Measurements from ENCODE around the gene KRT73. TPM values are rescaled to one million over a fixed set of nuclear protein-coding genes. Genes with fewer than 3 reads are reported as not detected.

KRT73 gene
- total RNA-seq, 1 donor from 2014 or later: not detected

DNA sequence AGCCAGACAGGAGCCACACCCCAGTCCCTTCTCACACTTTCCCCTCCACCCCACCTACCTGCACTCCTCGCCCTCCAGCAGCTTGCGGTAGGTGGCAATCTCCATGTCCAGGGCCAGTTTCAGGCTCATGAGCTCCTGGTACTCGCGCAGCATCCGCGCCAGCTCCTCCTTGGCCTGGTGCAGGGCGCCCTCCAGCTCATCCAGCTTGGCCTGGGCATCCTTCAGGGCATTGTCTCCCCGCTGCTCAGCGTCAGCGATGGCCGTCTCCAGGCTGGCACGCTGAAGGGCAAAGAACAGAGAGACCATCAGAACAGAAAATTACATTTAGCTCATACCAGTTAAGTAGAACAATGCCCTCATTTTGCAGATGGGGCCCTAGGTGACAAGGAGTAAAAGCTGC, 50.2 kb downstream of the KRT73 start:
- Mint-ChIP-seq H3K4me1 (no peaks in the 10 kb centered on the region), H3K9me3 (no peaks in the 10 kb centered on the region), H3K27ac (no peak overlapping the region), H3K27me3 (ENCODE audit: low read depth) (peaks cover 84% of the 10 kb centered on the region), H3K4me3 (no peak overlapping the region), H3K36me3 (no peaks in the 10 kb centered on the region)
- no peak for DNase-seq (ENCODE audit: low spot score in 2 of 2, unreplicated experiment in 2 of 2)
- TF ChIP-seq, protein P1, sequence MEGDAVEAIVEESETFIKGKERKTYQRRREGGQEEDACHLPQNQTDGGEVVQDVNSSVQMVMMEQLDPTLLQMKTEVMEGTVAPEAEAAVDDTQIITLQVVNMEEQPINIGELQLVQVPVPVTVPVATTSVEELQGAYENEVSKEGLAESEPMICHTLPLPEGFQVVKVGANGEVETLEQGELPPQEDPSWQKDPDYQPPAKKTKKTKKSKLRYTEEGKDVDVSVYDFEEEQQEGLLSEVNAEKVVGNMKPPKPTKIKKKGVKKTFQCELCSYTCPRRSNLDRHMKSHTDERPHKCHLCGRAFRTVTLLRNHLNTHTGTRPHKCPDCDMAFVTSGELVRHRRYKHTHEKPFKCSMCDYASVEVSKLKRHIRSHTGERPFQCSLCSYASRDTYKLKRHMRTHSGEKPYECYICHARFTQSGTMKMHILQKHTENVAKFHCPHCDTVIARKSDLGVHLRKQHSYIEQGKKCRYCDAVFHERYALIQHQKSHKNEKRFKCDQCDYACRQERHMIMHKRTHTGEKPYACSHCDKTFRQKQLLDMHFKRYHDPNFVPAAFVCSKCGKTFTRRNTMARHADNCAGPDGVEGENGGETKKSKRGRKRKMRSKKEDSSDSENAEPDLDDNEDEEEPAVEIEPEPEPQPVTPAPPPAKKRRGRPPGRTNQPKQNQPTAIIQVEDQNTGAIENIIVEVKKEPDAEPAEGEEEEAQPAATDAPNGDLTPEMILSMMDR (IDR thresholded peaks at IDR 0.05; ENCODE audit: unreplicated experiment): no peak

DNA sequence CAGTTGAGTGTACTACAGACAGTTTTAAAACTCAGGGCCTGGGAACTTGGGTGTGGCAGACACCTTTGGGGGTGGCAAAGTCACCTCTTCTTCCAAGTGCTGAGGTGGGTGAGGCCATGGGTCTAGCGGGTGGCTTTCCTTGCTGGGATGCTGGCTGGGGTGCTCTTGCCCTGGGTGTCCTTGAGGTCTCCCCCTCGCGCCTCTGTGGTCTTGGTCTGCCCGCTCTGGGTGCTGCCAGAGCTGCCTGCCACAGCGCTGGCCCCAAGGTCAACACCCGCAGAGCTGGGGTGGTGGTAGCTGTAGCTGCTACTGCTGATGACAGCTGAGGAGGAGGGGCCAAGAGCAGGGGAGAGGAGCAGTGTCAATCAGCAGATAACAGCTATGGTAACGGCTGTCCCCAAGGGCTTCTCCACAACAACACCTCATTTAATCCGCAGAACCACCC, 51.5 kb downstream of the KRT73 start:
- Mint-ChIP-seq H3K4me3 (no peak overlapping the region), H3K36me3 (no peaks in the 10 kb centered on the region), H3K4me1 (no peaks in the 10 kb centered on the region), H3K9me3 (no peaks in the 10 kb centered on the region), H3K27me3 (ENCODE audit: low read depth) (peaks cover 80% of the 10 kb centered on the region), H3K27ac (no peak overlapping the region)
- TF ChIP-seq, protein P1 (IDR thresholded peaks at IDR 0.05; ENCODE audit: unreplicated experiment): no peak
- DNase-seq (ENCODE audit: low spot score in 2 of 2, unreplicated experiment in 2 of 2): no peak

DNA sequence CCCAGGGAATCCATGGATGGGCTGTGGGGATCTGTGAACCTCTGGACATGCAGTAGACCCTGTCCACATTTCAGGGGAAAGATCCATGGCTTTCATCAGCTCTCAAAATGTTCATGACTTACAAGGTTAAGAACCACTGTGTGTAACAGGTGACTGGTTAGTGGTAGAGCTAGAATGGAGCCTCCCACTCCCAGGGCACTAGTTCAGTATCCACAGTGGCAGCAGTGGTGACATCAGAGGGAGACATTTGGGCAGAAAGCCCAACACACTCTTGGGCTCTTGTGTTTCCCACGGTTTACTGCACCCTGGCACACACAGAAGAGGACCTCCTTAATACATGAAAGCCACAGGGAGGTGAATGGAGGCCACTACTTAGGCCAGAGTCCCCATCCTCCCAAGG, 53.8 kb downstream of the KRT73 start:
- Mint-ChIP-seq H3K27me3 (ENCODE audit: low read depth) (peaks cover 81% of the 10 kb centered on the region), H3K4me3 (no peak overlapping the region), H3K36me3 (no peaks in the 10 kb centered on the region), H3K4me1 (no peaks in the 10 kb centered on the region), H3K9me3 (no peaks in the 10 kb centered on the region), H3K27ac (no peak overlapping the region)
- TF ChIP-seq, protein P1 (IDR thresholded peaks at IDR 0.05; ENCODE audit: unreplicated experiment): no peak
- DNase-seq (ENCODE audit: low spot score in 2 of 2, unreplicated experiment in 2 of 2): no peak

- TF ChIP-seq, protein P1 (IDR thresholded peaks at IDR 0.05; ENCODE audit: unreplicated experiment): peak; percentile 20
- no peak overlapping the region for H3K4me3 Mint-ChIP-seq
- no peaks in the 10 kb centered on the region for H3K4me1 Mint-ChIP-seq
- H3K27ac Mint-ChIP-seq: no peak overlapping the region
- H3K36me3 Mint-ChIP-seq: no peaks in the 10 kb centered on the region
- no peaks in the 10 kb centered on the region for H3K9me3 Mint-ChIP-seq
- H3K27me3 Mint-ChIP-seq (ENCODE audit: low read depth): peaks cover 80% of the 10 kb centered on the region
- no peak for DNase-seq (ENCODE audit: low spot score in 2 of 2, unreplicated experiment in 2 of 2)
Measured at GRCh38 chr12:52561880-52562449, 56.4 kb downstream of the KRT73 start.

DNA sequence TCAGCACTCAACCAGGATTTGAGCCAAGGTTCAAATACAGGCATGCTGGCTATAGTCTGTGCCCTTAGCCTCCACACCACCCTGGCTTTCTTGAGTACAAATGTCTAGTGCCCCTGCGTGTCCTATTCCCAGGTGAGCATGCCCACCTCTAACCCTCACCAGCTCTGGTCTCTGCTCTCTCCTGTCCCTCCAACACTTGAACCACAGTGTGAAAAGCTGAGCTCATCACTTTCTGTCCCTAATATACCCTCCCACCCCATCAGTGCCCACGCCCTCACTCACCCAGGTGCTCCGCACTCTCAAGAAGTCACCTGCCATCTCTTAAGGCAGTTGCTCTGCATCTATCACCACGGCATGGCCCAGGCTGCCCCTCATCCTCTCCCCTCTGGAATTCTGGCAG, 58.4 kb downstream of the KRT73 start:
- no peaks in the 10 kb centered on the region for H3K9me3 Mint-ChIP-seq
- H3K4me3 Mint-ChIP-seq: no peak overlapping the region
- H3K27me3 Mint-ChIP-seq (ENCODE audit: low read depth): peaks cover 76% of the 10 kb centered on the region
- TF ChIP-seq, protein P1 (IDR thresholded peaks at IDR 0.05; ENCODE audit: unreplicated experiment): no peak
- H3K36me3 Mint-ChIP-seq: no peaks in the 10 kb centered on the region
- H3K4me1 Mint-ChIP-seq: no peaks in the 10 kb centered on the region
- no peak for DNase-seq (ENCODE audit: low spot score in 2 of 2, unreplicated experiment in 2 of 2)
- no peak overlapping the region for H3K27ac Mint-ChIP-seq

Data from mesothelial cell of epicardium (in vitro differentiated cells).